Stimulated activated CD4-positive, alpha-beta T cell treated with anti-CD3 and anti-CD28 coated beads, Interleukin-12 subunit alpha, Interleukin-12 subunit beta, amount 100 ng/mL, for 24 hours (primary cell): ENCODE data around the gene NMRAL1.

Source experiments
- DNase-seq, 2 experiments: peaks; one replicate each; pipeline ENCODE4 v3.0.0-alpha.2; 2020; ENCODE audit warnings: low read depth in 2 of 2

Gene NMRAL1

DNA sequence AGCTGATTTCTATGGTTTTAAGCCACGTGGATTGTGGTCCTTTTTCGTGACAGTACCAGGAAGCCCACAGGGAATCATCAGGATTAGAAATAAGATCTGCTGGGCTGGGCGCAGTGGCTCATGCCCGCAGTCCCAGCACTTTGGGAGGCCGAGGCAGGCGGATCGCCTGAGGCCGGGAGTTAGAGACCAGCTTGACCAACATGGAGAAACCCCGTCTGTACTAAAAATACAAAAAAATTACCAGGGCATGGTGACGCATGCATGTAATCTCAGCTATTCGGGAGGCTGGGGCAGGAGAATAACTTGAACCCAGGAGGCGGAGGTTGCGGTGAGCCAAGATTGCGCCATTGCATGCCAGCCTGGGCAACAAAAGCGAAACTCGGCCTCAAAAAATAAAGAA, 6.5 kb downstream of the NMRAL1 start:
- DNase-seq: no peak

- DNase-seq: peak; percentile 11 to 24
Observed at GRCh38 chr16:4465977-4466779, 8.2 kb downstream of the NMRAL1 start.

- no peak for DNase-seq
Observed at GRCh38 chr16:4463522-4464163, 10.8 kb downstream of the NMRAL1 start.

DNA sequence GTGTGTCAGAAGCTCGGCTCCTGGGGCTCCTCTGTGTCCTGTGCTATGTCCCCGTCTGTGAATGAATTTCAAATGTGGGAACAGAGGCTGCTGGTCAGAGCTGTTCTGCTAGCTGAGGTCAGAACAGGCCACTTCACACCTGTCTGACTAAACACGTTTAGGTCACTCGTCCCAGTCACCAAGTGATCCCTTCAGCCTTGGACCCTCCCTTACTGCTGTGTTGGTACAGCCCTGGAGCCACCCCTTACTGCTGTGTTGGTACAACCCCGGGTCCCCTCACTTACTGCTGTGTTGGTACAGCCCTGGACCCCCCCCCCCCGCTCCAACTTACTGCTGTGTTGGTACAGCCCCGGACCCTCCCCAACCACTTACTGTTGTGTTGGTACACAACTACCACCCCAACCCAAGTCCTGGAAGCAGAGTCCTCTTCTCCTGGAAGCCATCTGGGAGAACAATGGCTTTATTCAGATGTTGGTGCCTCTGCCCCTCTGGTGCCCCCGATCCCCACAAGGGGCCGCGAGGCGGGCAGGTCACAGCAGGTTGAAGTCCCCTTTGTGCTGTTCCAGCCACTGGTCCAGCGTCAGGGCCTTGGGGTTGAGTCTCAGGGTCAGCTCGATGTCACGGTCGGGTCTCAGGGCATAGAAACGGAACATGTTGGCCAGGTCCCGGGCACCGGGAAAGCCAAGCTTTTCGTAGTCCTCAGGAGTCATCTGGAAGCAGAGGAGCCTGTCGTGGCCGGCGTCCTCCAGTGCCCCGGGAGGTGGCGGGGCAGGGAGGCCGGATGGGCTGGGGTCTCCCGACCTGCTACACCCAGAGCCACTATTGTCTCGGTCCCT, 13.0 kb downstream of the NMRAL1 start:
- no peak for DNase-seq

DNA sequence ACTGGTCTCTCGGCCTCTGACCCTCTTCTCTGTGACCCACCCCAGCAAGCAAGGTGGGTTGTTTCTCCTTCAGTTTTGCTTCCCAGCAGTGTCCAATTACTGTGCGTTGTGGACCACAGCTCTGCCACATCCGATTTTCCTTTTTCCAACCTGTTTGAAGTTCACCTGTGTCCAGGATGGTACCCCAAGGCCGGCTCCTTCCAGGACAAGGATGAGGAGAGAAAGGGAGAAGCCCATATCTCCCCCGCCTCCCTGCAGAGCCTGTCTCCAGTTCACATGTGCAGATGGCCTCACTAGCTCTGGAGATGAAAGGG, 13.5 kb downstream of the NMRAL1 start:
- no peak for DNase-seq

DNA sequence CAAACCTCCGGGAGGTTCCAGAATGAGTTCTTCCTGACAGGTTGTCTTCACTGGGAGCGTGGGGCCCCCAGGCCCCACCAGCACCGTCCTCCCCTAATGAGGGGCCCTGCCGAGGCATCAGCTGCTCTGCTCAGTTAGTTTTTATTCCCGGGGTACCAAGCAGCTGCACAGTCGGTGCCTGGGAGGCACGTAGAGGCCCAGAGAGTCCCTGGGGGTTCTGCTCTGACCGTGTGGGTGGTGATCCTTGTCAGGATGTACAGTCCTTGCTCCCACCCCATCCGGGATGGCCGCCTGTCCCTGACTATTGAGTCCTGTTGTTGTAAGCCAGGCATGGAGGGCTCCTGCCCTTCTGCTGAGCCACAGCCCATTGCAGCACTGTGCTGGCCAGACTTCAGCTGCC, 18.5 kb downstream of the NMRAL1 start:
- no peak for DNase-seq

DNA sequence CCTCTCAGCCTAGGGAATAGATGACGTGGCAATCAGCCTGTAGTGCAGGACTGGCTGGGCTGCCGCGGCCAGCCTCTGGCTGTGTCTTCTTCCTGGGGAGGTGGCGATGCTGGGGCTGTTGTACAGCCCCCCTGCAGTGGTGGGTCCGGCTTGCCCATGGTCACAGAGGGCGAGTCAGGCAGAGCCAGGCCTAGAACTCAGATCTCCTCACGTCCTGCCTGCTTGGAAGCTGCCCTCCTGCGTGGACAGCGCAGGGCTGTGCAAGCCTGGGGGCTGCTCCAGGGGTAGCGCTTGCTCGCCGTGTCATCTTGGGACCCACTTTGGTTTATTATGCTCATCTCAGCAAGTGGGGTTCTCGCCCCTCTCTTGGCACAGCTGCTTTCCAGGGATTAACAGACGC, 19.3 kb downstream of the NMRAL1 start:
- no peak for DNase-seq

DNA sequence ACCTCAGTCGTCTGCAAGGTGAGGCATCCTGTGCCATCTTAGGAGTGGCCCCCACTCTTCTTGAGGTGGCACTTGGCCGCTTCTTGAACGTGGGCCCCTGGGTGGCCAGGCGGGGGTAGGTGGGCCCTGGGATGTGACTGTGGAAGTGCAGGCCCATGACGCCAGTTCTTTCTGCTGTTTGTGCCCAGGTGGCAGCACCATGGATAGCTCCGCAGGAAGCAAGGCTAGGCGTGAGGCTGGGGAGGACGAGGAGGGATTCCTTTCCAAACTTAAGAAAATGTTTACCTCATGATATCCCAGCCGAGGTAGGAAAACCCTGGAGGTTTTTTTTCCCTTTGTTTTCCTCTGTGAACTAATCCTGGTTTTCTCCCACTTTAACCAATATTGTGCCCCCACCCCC, 19.8 kb downstream of the NMRAL1 start:
- no peak for DNase-seq

GRCh38 chr16:4452674-4453073, 21.8 kb downstream of the NMRAL1 start:
- no peak for DNase-seq

DNA sequence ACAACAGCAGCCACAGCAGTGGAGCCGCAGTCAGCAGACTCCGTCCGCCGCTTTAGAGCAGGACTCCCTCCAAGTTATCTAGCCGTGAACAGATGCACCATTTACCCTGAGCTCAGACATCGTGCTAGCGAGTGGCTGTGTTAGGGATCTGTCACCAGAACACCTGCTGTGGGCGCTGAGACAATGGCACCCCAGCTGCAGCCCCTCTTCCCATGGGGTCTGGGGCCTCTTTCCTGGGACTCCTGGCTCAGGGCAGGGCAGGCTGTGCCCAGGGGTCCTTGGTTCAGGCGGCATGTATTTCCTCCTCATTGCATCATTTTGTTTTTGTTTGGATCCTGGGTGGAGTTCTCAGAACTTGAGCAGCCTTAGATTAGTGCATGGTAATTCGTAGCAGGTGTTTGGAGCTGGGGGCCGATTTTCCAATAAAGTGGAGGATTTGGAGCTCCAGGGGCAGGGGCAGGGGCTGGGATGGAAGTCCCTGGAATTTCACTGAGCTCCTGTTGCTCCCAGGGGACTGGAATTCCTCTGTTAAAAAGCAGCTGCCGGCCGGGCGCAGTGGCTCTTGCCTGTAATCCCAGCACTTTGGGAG, 23.4 kb downstream of the NMRAL1 start:
- DNase-seq: no peak

- DNase-seq: no peak
Observed at GRCh38 chr16:4450430-4450829, 24.0 kb downstream of the NMRAL1 start.

- DNase-seq: no peak
Observed at GRCh38 chr16:4443986-4444385, 30.4 kb downstream of the NMRAL1 start.

DNA sequence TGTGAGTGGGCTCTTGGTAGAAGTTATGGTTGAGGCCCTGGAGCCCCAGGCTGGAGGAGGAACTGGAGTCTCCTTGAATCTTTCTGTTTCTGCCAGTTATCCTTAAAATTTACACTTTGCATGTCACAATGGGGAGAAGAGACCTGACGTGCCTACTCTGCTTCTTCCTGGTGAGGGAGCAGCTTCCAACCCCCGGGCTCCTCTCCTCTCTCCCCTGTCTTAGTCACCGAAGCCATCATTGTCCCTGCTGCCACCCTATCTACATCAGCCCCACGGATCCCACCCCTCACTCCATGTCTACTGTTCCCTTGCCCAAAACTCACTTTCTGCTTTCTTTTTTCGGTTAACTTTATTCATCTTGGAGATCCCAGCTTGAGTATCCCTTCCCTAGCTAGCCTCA, 31.2 kb downstream of the NMRAL1 start:
- DNase-seq: no peak

DNA sequence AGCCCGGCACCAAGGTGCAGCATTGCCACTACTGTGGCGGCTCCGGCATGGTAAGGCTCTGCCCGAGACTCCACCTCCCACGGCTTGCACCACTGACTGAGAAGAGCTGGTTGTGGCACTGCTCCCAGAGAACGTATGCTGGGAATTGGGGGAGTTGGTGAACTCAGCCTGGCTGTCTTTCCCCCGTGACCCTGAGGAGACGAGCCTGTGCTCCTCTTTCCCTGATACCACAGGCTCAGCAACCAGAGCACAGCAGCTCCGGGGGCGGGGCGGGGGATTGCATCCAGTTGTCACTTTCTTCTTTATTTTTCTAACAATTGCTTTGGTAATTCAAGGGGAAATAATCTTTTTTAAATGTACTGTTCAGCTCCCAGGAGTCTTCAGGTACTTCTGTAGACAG, 32.1 kb downstream of the NMRAL1 start:
- no peak for DNase-seq

DNA sequence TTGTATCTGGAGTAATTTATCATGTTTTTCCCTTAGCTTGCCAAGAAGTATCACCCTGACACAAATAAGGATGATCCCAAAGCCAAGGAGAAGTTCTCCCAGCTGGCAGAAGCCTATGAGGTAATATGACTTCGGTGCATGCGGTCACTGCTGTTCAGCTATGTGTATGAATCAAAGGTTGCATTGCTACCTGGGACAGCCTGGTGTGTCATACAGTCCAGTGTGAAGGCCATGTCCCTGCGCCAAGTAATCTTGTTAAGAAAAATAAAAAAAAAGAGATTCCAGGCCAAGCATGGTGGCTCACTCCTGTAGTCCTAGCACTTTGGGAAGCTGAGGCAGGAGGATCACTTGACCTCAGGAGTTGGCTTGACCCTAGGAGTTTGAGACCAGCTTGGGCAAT, 37.1 kb downstream of the NMRAL1 start:
- DNase-seq: no peak

DNA sequence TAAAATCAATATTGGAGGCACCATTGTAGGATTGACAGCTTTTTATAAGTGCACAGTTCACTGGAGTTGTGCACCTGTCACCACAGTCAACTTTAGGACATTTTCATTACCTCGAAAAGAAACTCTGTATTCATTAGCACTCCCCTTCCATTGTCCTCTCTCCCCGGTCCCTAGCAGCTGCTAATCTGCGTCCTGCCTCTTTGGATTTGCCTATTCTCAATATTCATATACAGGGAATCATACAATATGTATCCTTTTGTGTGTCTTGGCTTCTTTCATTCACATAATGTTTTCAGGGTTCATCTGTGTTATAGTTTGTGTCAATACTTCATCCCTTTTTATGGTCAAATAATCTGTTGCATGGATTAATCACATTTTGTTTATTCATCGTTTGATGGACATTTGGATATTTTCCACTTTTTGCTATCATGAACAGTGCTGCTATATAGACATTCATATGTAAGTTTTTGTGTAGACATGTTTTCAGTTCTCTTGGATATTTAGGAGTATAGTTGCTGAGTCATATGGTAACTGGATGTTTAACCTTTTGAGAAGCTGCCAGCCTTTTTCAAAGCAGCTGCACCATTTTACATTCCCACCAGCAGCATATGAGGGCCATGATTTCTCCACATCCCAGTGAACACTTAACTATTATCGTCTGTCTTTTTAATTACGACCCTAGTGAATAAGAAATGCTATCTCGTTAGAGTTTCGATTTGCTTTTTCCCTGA, 38.9 kb downstream of the NMRAL1 start:
- no peak for DNase-seq

- no peak for DNase-seq
Observed at GRCh38 chr16:4433914-4434787, 40.3 kb downstream of the NMRAL1 start.

- DNase-seq: no peak
Observed at GRCh38 chr16:4433228-4433627, 41.2 kb downstream of the NMRAL1 start.

- no peak for DNase-seq
Observed at GRCh38 chr16:4431023-4431422, 43.4 kb downstream of the NMRAL1 start.

- DNase-seq: no peak
Observed at GRCh38 chr16:4428500-4428899, 45.9 kb downstream of the NMRAL1 start.
